HepG2 (cell line): Measurements from ENCODE around the gene ZNF195. TPM values are rescaled to one million over a fixed set of nuclear protein-coding genes. Genes with fewer than 3 reads are reported as not detected.

Experiments used
- DBP ChIP-seq: sonication (generic); formaldehyde crosslinking; IDR thresholded peaks from 2 replicates; pipeline ENCODE4 v1.4.0; 2020; ENCODE audit warnings: missing genetic modification reagents; ENCODE audit errors: not compliant biosample characterization
- DPF2 ChIP-seq: sonication (generic); formaldehyde crosslinking; IDR thresholded peaks from 2 replicates; pipeline ENCODE4 v1.4.0; 2020; ENCODE audit warnings: mild to moderate bottlenecking, low read depth, missing genetic modification reagents, borderline replicate concordance
- FOXM1 ChIP-seq: sonication (generic); formaldehyde crosslinking; IDR thresholded peaks from 2 replicates; pipeline ENCODE4 v1.5.0; 2020; ENCODE audit warnings: missing genetic modification reagents
- FOXO1 ChIP-seq: sonication (generic); formaldehyde crosslinking; IDR thresholded peaks from 2 replicates; pipeline ENCODE4 v1.4.0; 2020; ENCODE audit warnings: missing genetic modification reagents
- HNF1B ChIP-seq: sonication (generic); formaldehyde crosslinking; IDR thresholded peaks from 2 replicates; pipeline ENCODE4 v1.5.1; 2020; ENCODE audit warnings: mild to moderate bottlenecking, moderate library complexity, missing genetic modification reagents
- KAT7 ChIP-seq: IDR thresholded peaks from 2 replicates; pipeline ENCODE4 v1.6.1; 2018; ENCODE audit warnings: borderline replicate concordance, missing compliant biosample characterization
- KLF12 ChIP-seq: sonication (generic); formaldehyde crosslinking; IDR thresholded peaks from 2 replicates; pipeline ENCODE4 v1.4.0; 2020; ENCODE audit warnings: missing genetic modification reagents, borderline replicate concordance
- MAFK ChIP-seq, 2 experiments: IDR thresholded peaks in 1 of 2; conservative IDR thresholded peaks in 1 of 2; 2 replicates each; pipeline ENCODE4 v1.6.1; 2011; ENCODE audit warnings: improper control_type of control experiment in 2 of 2, low read length in 2 of 2
- MTERF4 ChIP-seq: sonication (generic); formaldehyde crosslinking; IDR thresholded peaks from 2 replicates; pipeline ENCODE4 v1.8.0; 2023; ENCODE audit warnings: mild to moderate bottlenecking, missing genetic modification reagents
- NR1H2 ChIP-seq: sonication (generic); formaldehyde crosslinking; IDR thresholded peaks from 2 replicates; pipeline ENCODE4 v1.8.1; 2022; ENCODE audit warnings: low read depth, missing genetic modification reagents, borderline replicate concordance
- NRL ChIP-seq: sonication (generic); formaldehyde crosslinking; IDR thresholded peaks from 2 replicates; pipeline ENCODE4 v1.5.0; 2020; ENCODE audit warnings: missing genetic modification reagents, mild to moderate bottlenecking, moderate library complexity, borderline replicate concordance
- PLRG1 ChIP-seq: fragments of 450-650 bp; conservative IDR thresholded peaks from 2 replicates; pipeline ENCODE4 v1.6.1; 2016
- REPIN1 ChIP-seq: sonication (generic); formaldehyde crosslinking; IDR thresholded peaks from 2 replicates; pipeline ENCODE4 v1.8.0; 2022; ENCODE audit warnings: missing genetic modification reagents, low read depth, mild to moderate bottlenecking, borderline replicate concordance
- SP140L ChIP-seq: sonication (generic); formaldehyde crosslinking; IDR thresholded peaks from 2 replicates; pipeline ENCODE4 v1.4.0; 2020; ENCODE audit warnings: missing genetic modification reagents, borderline replicate concordance
- TBX3 ChIP-seq: fragments of 450-650 bp; IDR thresholded peaks from 2 replicates; pipeline ENCODE4 v1.6.1; 2017; ENCODE audit warnings: antibody characterized with exemption, mild to moderate bottlenecking, inconsistent platforms, borderline replicate concordance
- TEAD3 ChIP-seq: optimal IDR thresholded peaks from 2 replicates; pipeline ENCODE3; 2016; ENCODE audit warnings: borderline replicate concordance
- UBTF ChIP-seq: sonication (generic); formaldehyde crosslinking; IDR thresholded peaks from 2 replicates; pipeline ENCODE4 v1.4.0; 2020; ENCODE audit warnings: mild to moderate bottlenecking, missing genetic modification reagents
- ZNF253 ChIP-seq: sonication (generic); formaldehyde crosslinking; IDR thresholded peaks from 2 replicates; pipeline ENCODE4 v1.8.0; 2022; ENCODE audit warnings: mild to moderate bottlenecking, missing genetic modification reagents, borderline replicate concordance
- ZNF3 ChIP-seq: IDR thresholded peaks from 2 replicates; pipeline ENCODE4 v1.7.0; 2017; ENCODE audit warnings: inconsistent platforms
- ZNF333 ChIP-seq: sonication (generic); formaldehyde crosslinking; IDR thresholded peaks from 2 replicates; pipeline ENCODE4 v1.4.0; 2020; ENCODE audit warnings: mild to moderate bottlenecking, missing genetic modification reagents, borderline replicate concordance
- ZNF501 ChIP-seq: sonication (generic); formaldehyde crosslinking; IDR thresholded peaks from 2 replicates; pipeline ENCODE4 v1.5.1; 2020; ENCODE audit warnings: mild to moderate bottlenecking, moderate library complexity, missing genetic modification reagents
- ZNF549 ChIP-seq: sonication (generic); formaldehyde crosslinking; IDR thresholded peaks from 2 replicates; pipeline ENCODE4 v1.5.0; 2020; ENCODE audit warnings: missing genetic modification reagents
- ZNF572 ChIP-seq: sonication (generic); formaldehyde crosslinking; IDR thresholded peaks from 2 replicates; pipeline ENCODE4 v1.5.1; 2020; ENCODE audit warnings: mild to moderate bottlenecking, missing genetic modification reagents
- ZNF841 ChIP-seq: sonication (generic); formaldehyde crosslinking; IDR thresholded peaks from 2 replicates; pipeline ENCODE4 v1.8.1; 2023; ENCODE audit warnings: missing genetic modification reagents, borderline replicate concordance
- polyA plus RNA-seq, 8 experiments: library from polyadenylated mRNA; depleted of rRNA in 3 of 8; stranded (reverse) in 7 of 8; unstranded in 1 of 8; fragments of >200 nt; fragmentation: Illumina TruSeq in 4 of 8; extraction: Trizol in 4 of 8; gene quantifications; 2 replicates each; pipeline versions ENCODE4 v1.2.1 to v1.2.3, GENCODE V29; 2011 to 2016; ENCODE audit warnings: low read depth in 4 of 8, missing spikeins in 1 of 8, mixed read lengths in 1 of 8; ENCODE audit not compliant: insufficient read depth in 1 of 8
- total RNA-seq, 5 experiments: library from RNA; depleted of rRNA; stranded (reverse); fragments of >200 nt; fragmentation: Illumina TruSeq; extraction: Trizol; gene quantifications; 2 replicates each; pipeline ENCODE4 v1.2.3, GENCODE V29; 2016; ENCODE audit warnings: low read depth in 1 of 5

Gene ZNF195
- total and polyA plus RNA-seq, 2 of the 13 experiments (the other 11 are each of a cell fraction or from before 2014, with no cell fraction given) = 17.3 to 31.4 TPM

DNA sequence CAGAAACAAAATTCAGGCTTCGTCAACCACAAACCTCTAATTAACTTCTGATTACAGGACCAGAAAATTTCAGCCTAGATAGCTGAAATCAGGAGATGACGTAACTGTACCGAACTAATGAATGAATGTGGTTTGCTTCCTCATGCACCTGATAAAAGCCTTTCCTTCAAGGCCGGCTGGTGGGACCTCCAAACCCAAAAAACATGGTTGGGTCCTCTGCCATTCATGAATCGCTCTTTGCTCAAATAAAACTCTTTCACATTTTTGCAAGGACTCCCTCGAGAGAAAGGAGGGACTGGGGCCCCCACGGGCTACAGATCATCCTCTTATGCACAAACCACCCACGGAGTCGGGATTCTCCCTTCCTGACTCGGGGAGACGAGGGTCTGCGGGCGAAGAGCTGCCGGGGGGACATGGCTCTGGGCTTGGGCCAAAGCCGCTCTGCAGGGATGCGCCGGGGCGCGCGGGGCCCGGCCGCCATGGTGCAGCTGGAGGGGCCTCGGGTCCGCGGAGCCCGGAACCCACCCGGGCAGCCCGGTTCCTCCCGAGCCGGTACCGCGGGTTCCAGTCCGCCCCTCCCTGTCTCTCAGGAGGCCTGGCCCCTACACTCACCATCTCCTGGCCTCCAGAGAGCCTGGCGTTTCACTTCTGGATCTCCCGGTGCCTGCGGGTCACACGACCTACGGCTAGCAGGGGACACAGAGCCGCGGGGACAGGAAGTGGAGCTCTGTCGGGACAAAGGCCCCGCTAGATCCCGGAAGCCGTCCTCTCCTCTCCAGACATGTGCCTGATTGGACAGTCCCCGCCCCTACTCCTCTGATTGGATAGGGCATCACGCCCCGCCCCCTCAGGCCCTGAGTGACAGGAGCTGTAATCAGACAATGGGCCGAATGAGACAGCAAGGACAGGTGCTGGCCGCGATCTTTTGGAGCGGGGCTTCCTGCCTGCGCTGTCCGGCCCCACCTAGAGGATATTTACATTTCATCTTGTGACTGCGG, at the start of gene ZNF195 (continued):
- TF ChIP-seq UBTF (CRISPR knock-in tag) = peak; percentile 95
- TF ChIP-seq ZNF501 (CRISPR knock-in tag) = peak; percentile 92
- peak; percentile 75 for TF ChIP-seq HNF1B (CRISPR knock-in tag)
- 0 out of 2 replicates have a peak, but pooled peaks have one; percentile 50 for TF ChIP-seq KLF12 (CRISPR knock-in tag)
- TF ChIP-seq NRL (CRISPR knock-in tag) = peak; percentile 88
- TF ChIP-seq DBP (CRISPR knock-in tag) = no peak
- no peak for TF ChIP-seq ZNF549 (CRISPR knock-in tag)
- no peak for TF ChIP-seq MTERF4
- TF ChIP-seq SP140L = no peak
- 0 out of 2 replicates have a peak, but pooled peaks have one; percentile 14 for TF ChIP-seq ZNF841 (CRISPR knock-in tag)
- TF ChIP-seq NR1H2 (CRISPR knock-in tag) = no peak
- peak; percentile 49; the same call in 1 of the 2 replicates for TF ChIP-seq FOXO1 (CRISPR knock-in tag)
- no peak for TF ChIP-seq PLRG1
- no peak for TF ChIP-seq MAFK (conservative IDR thresholded peaks at IDR 0.05 in 1 of 2, IDR thresholded peaks at IDR 0.05 in 1 of 2; ENCODE audit: low read length in 2 of 2)
- no peak for TF ChIP-seq TEAD3 (CRISPR knock-in tag)
- TF ChIP-seq TBX3 = no peak
- TF ChIP-seq FOXM1 (CRISPR knock-in tag) = no peak
- TF ChIP-seq ZNF253 (CRISPR knock-in tag) = no peak
- no peak for TF ChIP-seq DPF2 (CRISPR knock-in tag)
- TF ChIP-seq ZNF3 = no peak
- peak; percentile 90; the same call in 1 of the 2 replicates for TF ChIP-seq KAT7 (CRISPR knock-in tag)
- peak; percentile 79; the same call in 1 of the 2 replicates for TF ChIP-seq REPIN1 (CRISPR knock-in tag)
- TF ChIP-seq ZNF333 (CRISPR knock-in tag) = no peak; the same call in 1 of the 2 replicates
- no peak for TF ChIP-seq ZNF572 (CRISPR knock-in tag)
